Brain microvascular endothelial cell (primary cell): ENCODE results near the gene PTGER3.

Experiments
- DNase-seq: peaks from one replicate; pipeline ENCODE4 v3.0.0-alpha.2; 2020
- H3K27ac ChIP-seq: fragments of 250-450 bp; sonication (Bioruptor Pico); 2 replicates; pipeline ENCODE4 v1.5.1; 2020; ENCODE audit warnings: mild to moderate bottlenecking, moderate library complexity
- H3K27me3 ChIP-seq: fragments of 250-450 bp; sonication (Bioruptor Pico); replicated peaks from 2 replicates; pipeline ENCODE4 v1.5.1; 2020; ENCODE audit warnings: mild to moderate bottlenecking
- H3K36me3 ChIP-seq: fragments of 250-450 bp; sonication (Bioruptor Pico); replicated peaks from 2 replicates; pipeline ENCODE4 v1.5.1; 2020; ENCODE audit warnings: mild to moderate bottlenecking
- H3K4me3 ChIP-seq: 2 replicates; pipeline ENCODE4 v1.5.1; 2011; ENCODE audit warnings: low read depth, mild to moderate bottlenecking, control low read depth, low read length, moderate library complexity
- CTCF ChIP-seq: IDR thresholded peaks from 2 replicates; pipeline ENCODE4 v1.5.1; 2011; ENCODE audit warnings: low read depth, mild to moderate bottlenecking, moderate library complexity, low read length, control low read depth, inconsistent platforms; ENCODE audit errors: missing control alignments
- in situ Hi-C: cut with HindIII; loops from 2 replicates; pipeline ENCODE4 v1.10.0; 2017; ENCODE audit warnings: low sequenced_read_pairs, low pct_ligation_motif_present

PTGER3 gene

GRCh38 chr1:70980361-70980760 lies 67.3 kb downstream of the PTGER3 start:
- in situ Hi-C loops: no loop called here
- TF ChIP-seq CTCF: no peak
- no peak overlapping the region for H3K4me3 ChIP-seq
- no peaks in the 10 kb centered on the region for H3K36me3 ChIP-seq
- no peak overlapping the region for H3K27ac ChIP-seq
- no peak for DNase-seq
- no peaks in the 10 kb centered on the region for H3K27me3 ChIP-seq

- no peaks in the 10 kb centered on the region for H3K27me3 ChIP-seq
- no peak overlapping the region for H3K4me3 ChIP-seq
- in situ Hi-C loops: no loop called here
- TF ChIP-seq CTCF: no peak
- H3K27ac ChIP-seq: no peak overlapping the region
- H3K36me3 ChIP-seq: no peaks in the 10 kb centered on the region
- DNase-seq: no peak
These were observed 67.7 kb downstream of the PTGER3 start for GRCh38 chr1:70979881-70980280.

- no peak for TF ChIP-seq CTCF
- no peak for DNase-seq
- in situ Hi-C loops: no loop called here
These were observed 68.3 kb downstream of the PTGER3 start for GRCh38 chr1:70979313-70979712.

GRCh38 chr1:70978623-70979022 lies 69.0 kb downstream of the PTGER3 start:
- Histone ChIP-seq H3K27ac (no peak overlapping the region), H3K4me3 (no peak overlapping the region), H3K36me3 (no peaks in the 10 kb centered on the region), H3K27me3 (no peaks in the 10 kb centered on the region)
- in situ Hi-C loops: no loop called here
- TF ChIP-seq CTCF: no peak
- DNase-seq: no peak

More at GRCh38 chr1:70979313-70979712, 68.3 kb downstream of the PTGER3 start:
- no peak overlapping the region for H3K4me3 ChIP-seq
- no peak overlapping the region for H3K27ac ChIP-seq
- H3K36me3 ChIP-seq: no peaks in the 10 kb centered on the region
- H3K27me3 ChIP-seq: no peaks in the 10 kb centered on the region

GRCh38 chr1:70977575-70977974 lies 70.0 kb downstream of the PTGER3 start:
- Histone ChIP-seq H3K4me3 (no peak overlapping the region), H3K27ac (no peak overlapping the region), H3K27me3 (no peaks in the 10 kb centered on the region), H3K36me3 (no peaks in the 10 kb centered on the region)
- no peak for TF ChIP-seq CTCF
- DNase-seq: no peak
- in situ Hi-C loops: no loop called here

GRCh38 chr1:70977041-70977440 lies 70.6 kb downstream of the PTGER3 start:
- in situ Hi-C loops: no loop called here
- TF ChIP-seq CTCF: no peak
- no peak overlapping the region for H3K27ac ChIP-seq
- DNase-seq: no peak
- no peaks in the 10 kb centered on the region for H3K27me3 ChIP-seq
- no peak overlapping the region for H3K4me3 ChIP-seq
- H3K36me3 ChIP-seq: no peaks in the 10 kb centered on the region
